HG03060 (cell line): ENCODE data around the gene ATL1.
"Not testable (repeated sequence)": the region's sequence is repeated elsewhere in the genome, so short reads cannot be mapped to it uniquely, and the experiment has no call there.

Experiments used
- ATAC-seq: cut with Tn5 transposase; IDR thresholded peaks from one replicate; pipeline ENCODE4 v1.9.1; 2021; ENCODE audit warnings: low read depth, moderate number of reproducible peaks; ENCODE audit not compliant: unreplicated experiment

ATL1 gene

DNA sequence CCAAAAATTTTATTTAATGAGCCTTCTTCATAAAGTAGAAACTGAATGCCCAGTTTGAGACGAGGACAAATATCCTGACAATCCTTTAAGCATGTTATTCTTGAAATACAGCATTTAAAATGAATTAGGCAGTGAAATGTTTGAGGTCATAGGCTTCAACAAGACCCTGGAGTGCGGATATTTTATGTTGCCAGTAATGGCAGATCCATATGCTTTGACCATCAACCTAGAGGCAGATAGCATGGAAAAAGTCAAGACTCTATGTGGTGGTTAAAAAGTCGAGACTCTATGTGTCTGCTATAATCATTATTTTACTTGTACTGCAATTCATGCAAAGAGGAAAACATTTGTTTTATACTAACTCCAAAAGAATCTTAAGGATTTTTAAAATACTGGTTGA lies 25.5 kb upstream of the ATL1 start:
- ATAC-seq, result no peak

DNA sequence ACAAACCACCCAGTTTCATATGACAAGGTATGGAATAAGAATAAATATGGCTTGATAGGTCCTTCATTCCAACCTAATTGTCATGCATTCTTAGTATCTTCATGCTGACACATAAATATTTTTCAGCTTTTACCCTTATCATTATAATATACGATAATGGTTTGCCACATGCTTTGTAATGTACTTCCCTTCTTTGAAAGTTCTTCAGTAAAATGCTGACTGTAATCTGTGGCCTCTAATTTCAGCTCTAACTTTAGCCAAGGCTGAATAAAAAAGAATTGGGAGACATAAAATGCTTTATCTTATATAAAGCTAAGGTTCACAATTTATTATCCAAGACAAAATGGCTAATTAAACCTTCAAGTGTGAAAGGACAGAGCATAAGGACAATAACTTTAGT lies 24.9 kb upstream of the ATL1 start:
- ATAC-seq, result no peak

DNA sequence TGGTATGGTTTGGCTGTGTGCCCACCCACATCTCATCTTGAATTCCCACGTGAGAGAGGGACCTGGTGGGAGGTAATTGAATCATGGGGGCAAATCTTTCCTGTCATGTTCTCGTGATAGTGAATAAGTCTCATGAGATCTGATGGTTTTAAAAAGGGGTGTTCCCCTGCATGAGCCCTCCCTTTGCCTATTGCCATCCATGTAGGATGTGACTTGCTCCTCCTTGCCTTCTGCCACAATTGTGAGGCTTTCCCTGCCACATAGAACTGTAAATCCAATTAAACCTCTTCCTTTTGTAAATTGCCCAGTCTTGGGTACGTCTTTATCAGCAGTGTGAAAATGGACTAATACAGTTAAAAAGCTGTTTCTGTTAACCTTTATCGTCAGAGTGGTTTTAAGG lies 21.9 kb upstream of the ATL1 start:
- not testable (repeated sequence) for ATAC-seq

DNA sequence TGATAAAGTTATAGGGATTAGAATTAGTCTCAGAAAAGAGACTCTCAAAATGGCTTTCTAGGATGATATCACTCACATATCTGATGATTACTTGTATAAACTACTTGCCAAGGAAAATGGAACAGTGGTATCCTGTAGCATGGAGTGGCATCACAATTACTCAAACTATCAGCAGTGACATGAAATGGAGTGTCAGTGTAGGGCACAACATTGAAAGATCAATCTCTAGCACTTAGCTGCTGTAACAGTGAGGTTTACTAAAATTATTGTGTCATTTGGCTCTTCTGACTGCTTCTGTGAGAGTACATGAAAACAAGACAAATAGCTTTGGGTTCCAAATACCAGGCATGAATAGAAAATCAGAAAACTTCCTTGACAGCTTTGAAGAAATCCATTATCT lies 20.9 kb upstream of the ATL1 start:
- ATAC-seq, result no peak

DNA sequence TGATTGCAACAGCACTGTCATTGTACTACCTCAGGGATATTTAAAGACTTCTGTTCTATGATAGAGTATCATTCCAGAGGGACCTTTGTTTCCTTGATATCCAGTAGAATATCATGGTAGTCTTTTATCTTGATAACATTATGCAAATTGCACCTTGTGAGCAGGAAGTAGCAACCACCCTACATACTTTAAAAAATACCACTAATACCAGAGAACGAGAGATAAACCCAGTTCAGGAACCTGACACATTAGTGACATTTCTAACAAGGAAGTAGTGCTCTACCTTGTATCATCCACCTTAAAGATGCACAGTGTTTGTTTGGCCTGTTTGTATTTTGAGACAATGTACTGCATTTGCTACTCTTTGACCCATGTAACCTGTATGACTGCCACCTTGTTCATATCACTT lies 18.8 kb upstream of the ATL1 start:
- no peak for ATAC-seq

DNA sequence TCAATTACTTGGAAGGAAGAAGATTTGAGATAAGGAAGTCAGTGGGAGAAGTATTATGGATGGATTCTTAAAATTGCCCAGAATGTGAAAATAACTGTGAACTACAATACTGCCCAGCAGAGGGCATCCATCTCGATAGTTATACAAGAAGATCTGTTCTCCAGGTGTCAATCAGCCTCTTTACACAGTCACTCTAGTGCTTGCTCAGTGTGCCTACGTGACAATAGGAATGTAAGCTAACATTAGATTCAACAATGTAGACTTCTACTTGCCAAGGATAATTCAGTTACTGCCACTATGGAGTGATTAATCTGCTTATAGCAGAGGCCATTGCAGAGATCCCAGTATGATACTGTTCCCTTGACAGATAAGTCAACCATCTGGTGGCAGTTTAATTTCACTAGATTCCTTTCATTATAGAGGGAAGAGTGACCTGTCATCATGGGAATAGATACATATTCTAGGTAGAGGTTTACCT lies 17.0 kb upstream of the ATL1 start:
- no peak for ATAC-seq

DNA sequence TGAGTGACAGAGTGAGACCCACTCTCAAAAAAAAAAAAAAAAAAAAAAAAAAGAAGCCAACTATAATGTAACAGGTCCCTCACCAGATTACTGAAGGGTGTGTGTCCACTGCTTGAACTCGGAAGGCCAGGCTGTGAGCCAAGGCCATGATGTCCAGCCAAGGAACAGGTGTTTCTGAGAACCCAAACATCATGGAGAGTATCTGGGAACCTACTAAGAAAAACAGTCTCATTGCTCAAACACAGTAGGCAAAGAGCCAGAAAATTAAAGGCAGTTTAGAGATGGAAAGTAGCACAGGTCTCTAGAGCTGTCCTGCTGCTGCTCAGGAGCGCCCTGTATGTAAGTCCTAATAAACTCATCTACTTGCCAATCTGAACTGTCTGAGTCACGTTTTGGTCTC lies 15.0 kb upstream of the ATL1 start:
- ATAC-seq, result no peak

DNA sequence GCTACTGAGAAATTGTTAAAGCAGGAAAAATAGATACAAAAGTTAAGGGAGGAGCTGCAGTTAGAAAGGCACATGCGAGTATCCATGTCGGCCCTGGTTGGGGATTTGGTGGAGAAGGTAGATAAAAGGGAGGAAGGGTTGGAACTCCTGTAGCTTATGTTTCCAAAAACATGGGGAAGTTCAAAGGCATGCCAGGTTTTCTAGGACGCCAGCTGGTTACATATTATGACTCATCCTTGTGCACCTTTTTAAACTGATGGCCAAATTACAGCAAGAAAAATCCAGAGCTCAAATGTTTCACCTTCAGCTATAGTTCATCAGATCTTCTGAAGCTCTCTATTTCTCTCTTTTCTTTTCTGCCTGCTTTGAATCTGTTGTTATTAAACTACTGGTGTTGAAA lies 14.3 kb upstream of the ATL1 start:
- no peak for ATAC-seq

DNA sequence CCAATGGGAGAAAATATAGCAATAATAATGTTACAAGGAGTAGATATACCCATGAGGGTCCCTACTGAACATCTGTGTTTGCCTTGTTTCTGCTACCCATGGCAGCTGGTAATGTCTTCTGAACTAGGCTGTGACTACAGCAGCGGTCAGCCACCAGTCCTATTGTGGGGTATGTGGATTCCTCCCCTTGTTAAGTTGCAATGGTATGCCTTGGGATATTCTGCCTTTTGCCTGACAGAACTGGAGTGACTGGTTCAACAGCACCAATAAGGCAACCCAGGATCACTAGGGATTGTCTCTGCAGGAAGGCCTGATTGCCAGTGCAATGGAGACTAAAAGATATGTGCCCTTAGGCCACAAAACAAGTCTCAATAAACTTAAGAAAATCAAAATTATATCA lies 9.7 kb upstream of the ATL1 start:
- ATAC-seq, result no peak

DNA sequence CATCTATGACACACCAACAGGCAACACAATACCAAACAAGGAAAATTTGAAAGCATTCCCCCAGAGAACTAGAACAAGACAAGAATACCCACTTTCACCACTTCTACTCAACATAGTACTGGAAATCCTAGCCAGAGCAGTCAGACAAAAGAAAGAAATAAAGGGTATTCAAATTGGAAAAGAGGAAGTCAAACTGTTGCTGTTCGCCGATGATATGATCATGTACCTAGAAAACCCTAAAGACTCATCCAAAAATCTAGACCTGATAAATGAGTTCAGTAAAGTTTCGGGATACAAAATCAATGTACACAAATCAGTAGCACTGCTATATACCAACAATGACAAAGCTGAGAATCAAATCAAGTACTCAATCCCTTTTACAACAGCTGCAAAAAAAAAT lies 8.1 kb upstream of the ATL1 start:
- ATAC-seq, result no peak

DNA sequence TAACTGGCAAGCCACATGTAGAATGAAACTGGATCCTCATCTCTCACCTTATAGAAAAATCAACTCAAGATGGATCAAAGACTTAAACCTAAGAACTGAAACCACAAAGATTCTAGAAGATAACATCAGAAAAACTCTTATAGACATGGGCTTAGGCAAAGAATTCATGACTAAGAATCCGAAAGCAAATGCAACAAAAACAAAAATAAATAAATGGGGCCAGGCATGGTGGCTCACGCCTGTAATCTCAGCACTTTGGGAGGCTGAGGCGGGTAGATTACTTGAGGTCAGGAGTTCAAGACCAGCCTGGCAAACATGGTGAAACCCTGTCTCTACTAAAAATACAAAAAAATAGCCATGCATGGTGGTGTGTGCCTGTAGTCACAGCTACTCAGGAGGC lies 7.1 kb upstream of the ATL1 start:
- ATAC-seq, result not testable (repeated sequence)

DNA sequence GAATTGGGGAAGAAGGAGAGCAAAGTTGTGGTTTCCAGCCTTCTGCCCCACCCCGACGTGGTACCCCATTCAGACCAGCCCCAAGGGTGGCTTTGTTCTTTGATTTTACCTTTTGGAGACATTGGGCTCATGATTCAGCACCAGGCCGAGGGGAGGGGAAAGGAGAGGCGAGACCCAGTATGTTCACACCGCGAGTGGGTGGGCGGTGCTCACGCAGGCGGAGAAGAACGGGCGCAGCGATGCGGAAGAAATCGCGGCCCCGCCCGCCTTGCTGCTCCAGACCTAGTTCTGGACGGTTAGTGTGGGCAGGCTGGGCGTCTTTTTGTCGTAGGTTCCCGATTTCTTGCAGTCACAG lies 963 bp downstream of the ATL1 start:
- ATAC-seq, result no peak

DNA sequence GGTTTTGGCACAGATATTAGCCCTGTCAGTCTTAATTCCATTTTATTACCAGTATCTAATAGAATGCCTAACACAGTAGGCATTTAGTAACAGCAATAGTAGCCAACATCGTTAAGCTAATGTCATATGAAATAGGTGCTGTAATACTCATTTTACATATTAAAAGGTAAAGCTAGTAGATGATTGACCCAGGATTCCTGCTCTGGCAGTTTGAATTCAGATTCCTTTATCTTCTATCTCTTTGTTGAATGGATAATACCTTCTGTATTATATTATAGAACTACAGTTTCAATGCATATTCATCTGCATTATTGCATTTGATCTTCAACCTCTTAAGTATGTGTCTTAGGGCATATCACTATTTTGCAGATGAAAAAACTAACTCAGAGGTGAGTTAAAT lies 2.9 kb downstream of the ATL1 start:
- no peak for ATAC-seq

DNA sequence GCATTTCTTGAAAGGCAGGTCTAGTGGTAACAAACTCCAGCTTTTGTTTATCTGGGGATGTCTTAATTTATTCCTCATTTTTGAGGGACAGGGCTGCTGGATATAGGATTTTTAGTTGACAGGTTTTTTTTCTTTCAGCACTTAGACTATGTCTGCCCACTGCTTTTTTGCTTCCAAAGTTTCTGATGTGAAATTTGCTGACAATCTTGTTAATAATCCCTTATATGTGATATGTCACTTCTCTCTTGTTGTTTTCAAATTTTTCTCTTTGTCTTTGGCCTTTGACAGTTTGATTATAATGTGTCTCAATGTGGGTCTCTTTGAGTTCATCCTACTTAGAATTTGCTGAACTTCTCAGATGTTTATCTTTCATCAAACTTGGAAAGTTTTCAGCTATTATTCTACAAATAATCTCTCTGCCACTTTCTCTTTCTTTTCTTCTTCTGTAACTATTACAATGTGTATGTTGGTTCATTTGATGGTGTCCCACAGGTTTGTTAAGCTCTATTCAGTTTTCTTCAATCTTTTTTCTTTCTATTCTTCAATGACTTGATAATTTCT lies 9.8 kb downstream of the ATL1 start:
- ATAC-seq, result no peak

DNA sequence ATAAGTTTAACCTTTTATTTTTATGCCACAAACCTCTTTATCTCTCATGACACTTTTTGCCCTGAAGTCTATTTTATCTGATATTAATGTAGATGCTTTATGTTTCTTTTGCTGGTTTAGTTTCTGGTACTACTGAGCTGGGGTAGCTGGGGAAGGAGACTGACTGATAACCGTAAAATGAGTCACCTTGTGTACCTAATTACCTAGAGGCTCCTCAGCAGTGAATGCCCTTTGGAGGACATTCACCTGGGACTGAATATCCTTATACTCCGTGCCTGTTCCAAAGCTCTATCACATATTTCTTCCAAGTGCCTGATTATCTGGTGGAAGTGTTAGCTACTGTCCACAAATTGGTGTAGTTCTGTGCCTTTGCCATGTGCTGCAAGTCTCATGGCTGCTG lies 13.9 kb downstream of the ATL1 start:
- ATAC-seq, result no peak

DNA sequence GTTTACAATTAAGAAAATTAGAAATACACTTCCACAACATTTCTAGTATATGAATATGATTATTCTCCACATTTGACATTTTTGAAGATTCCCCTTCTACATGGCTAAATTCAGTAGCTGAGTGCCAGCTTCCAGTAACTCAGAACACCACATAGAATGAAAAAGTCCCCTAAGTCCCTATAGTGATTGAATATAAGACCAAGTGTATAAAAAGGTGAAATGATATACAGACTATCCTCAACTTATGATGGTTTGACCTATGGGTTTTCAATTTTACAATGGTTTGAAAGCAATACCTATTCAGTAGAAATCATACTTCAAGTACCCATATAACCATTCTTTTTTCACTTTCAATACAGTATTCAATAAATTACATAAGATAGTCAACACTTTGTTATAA lies 15.8 kb downstream of the ATL1 start:
- no peak for ATAC-seq

DNA sequence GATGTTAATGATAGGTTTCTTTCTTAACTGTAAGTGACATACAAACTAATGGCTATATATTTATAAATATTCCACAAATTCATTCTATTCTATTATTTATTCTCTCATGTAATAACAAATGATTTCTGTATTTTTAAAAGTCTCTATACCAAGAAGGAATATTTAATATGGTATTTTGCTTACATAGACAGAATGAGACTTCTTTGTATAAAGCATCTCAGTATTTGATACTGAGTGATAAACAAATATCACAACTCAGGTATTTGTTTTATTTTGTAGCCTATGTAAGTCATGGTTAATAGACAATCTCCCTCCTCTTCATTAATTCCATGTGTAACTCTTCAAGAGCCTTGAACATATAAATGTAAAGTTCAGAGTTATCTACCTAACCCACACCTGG lies 18.0 kb downstream of the ATL1 start:
- no peak for ATAC-seq

DNA sequence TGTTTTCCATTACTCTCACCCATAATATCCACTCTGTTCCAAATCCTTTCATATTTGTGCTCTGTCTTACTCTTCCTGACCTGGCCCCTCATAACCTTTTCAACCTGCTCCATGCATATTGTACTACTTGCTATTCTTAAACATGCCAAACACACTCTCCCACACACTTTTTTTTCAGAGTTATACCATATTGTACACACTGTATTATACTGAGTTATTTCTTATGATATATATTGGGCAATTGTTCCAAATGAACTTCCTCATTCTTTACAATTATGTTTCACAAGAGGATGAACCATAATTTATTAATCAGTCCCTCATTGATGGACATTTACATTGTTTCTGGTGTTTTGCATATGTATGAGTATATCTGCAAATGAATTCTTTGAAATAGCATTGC lies 18.5 kb downstream of the ATL1 start:
- no peak for ATAC-seq

DNA sequence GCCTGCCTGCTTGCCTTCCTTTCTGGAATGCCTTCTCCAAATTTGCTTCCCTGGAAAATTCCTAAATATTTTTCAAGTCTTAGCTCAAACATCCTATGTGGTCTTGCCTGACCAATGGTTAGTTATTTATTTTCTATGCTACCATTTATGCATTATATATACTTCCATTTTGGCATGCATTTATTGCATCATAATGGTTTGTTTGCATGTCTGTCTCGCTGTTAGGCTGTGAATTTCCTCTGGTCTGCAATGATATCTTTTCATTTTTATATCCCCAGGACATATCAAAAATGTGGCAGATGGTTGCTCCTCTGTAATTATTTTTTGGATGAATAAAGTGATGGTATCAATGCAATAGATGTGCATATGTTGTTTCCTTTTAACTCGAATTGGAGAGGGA lies 30.5 kb downstream of the ATL1 start:
- ATAC-seq, result no peak

DNA sequence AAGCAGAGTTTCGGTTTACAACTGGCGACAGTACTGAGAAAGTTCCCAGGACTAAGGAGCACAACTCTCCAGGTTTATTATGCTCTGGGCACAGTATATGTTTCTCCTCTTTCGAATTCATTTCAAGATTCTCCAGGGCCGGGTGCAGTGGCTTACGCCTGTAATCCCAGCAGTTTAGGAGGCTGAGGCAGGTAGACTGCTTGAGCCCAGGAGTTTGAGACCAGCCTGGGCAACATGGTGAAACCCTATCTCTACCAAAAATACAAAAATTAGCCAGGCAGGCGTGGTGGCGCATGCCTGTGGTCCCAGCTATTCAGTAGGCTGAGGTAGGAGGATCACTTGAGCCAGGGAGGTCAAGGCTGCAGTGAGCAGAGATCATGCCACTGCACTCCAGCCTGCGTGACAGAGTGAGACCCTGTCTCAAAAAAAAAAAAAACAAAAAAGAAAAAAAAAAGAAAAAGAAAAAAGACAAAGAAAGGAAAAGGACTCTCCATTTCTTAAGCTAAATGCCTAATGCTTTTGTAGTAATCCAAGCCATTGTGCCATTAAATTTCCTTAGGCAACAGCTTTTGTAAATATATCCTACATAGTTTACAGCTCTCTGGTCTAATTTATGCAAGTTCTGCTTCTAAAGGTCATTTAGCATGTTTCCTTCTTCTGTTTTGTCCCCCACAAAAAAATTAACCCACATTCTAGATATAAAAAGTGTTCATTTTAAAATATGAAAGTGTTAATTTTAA lies 34.8 kb downstream of the ATL1 start:
- ATAC-seq, result no peak

DNA sequence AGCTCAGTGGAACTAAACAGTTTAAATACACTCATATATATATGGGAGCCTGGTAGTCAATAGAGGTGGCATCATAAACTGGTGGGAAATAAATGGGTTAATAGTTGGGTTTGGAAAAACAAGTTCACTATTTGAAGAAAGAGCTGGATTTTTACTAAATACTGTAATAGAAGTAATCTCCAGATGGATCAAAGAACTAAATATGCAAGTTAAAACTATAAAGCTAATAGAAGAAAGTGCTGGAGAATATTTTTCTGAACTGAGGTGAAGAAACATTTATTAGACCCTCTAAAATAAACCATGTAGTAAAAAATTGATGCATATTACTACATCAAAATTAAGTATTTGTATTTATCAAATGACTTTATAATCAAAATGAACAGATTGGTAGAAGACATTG lies 38.8 kb downstream of the ATL1 start:
- no peak for ATAC-seq

DNA sequence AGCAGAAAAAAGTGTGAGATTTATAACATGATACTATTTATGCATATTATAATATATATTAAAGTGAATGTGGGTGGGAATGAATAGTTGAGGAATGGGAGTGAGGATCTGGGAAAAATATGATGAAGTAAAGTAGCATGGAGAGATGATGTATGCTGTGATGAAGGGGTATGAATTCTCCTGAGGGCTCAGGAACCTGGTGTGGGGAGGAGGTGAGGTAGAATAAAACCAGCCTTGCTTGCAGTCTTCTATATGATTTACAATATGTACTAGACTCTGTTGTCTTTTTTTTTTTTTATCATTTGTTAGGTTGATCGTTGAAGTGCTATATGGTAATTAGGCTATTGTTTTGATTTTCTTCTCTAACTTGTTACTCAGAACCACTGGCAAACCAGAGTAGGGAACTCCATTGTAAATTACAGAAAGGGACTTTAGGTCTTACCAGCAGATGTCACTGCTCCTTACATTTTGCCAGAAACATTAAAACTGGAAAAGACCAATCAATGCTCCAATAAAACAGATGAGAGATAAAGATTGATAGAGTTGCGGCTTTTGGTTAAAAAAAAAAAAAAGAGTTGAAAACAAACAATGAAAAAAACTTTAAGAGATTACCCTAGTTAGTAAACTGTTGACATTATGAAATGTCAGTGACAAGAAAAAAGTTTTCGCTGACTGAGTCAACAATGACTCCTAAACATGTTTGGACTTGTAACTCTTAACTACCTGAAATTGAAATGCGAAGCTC lies 39.9 kb downstream of the ATL1 start:
- no peak for ATAC-seq
